ENCODE measurements around the gene TIGD2. TPM values are rescaled to one million over a fixed set of nuclear protein-coding genes. Genes with fewer than 3 reads are reported as not detected.

The TIGD2 gene
- total RNA-seq, 4 donors from 2014 or later: 1.1 to 7.5 (median 6.6) TPM

GRCh38 chr4:89117115-89117514 lies 5.8 kb downstream of the TIGD2 start:
- in situ Hi-C loops (cut with MboI; ENCODE audit: low pct_ligation_motif_present in 1 of 4, low pct_unique_long_range_greater_than_20kb in 1 of 4, low sequenced_read_pairs in 3 of 4): no loop called here
- Histone ChIP-seq H3K4me1 (peaks cover 4 to 8% (median 6%) of the 10 kb centered on the region in 4 donors), H3K36me3 (no peaks in the 10 kb centered on the region), H3K27ac (no peak overlapping the region), H3K27me3 (no peaks in the 10 kb centered on the region), H3K9me3 (no peaks in the 10 kb centered on the region), H3K4me3 (no peak overlapping the region)
- TF ChIP-seq CTCF (IDR thresholded peaks at IDR 0.05) (no peak), POLR2A (IDR thresholded peaks at IDR 0.05) (no peak), EP300 (IDR thresholded peaks at IDR 0.05; ENCODE audit: low read depth) (no peak), POLR2AphosphoS5 (IDR thresholded peaks at IDR 0.05) (no peak)
- no peak for DNase-seq
- 96 to 97% methylated on average over 3 of the region's 3 CpGs for WGBS, 2 donors (ENCODE audit: low coverage in 1 of 2)
- intact Hi-C loops (cut with DNase I; ENCODE audit: low total_unique reads): no loop called here

- 45 to 75% methylated on average over 1 of the region's 1 CpG for WGBS, 2 donors (ENCODE audit: low coverage in 1 of 2)
- H3K36me3 ChIP-seq: no peaks in the 10 kb centered on the region
- H3K4me3 ChIP-seq: no peak overlapping the region
- no peaks in the 10 kb centered on the region for H3K27me3 ChIP-seq
- TF ChIP-seq CTCF (IDR thresholded peaks at IDR 0.05) (no peak), EP300 (IDR thresholded peaks at IDR 0.05; ENCODE audit: low read depth) (no peak), POLR2A (IDR thresholded peaks at IDR 0.05) (no peak)
- no peak overlapping the region for H3K27ac ChIP-seq
- H3K4me1 ChIP-seq: peaks cover 0 to 8% (median 3%) of the 10 kb centered on the region in 4 donors
- no peak for DNase-seq
- in situ Hi-C loops (cut with MboI; ENCODE audit: low pct_ligation_motif_present in 1 of 4, low pct_unique_long_range_greater_than_20kb in 1 of 4, low sequenced_read_pairs in 3 of 4) (no loop called here), intact Hi-C loops (cut with DNase I; ENCODE audit: low total_unique reads) (no loop called here)
- H3K9me3 ChIP-seq: no peaks in the 10 kb centered on the region
These were observed 7.8 kb downstream of the TIGD2 start for GRCh38 chr4:89119166-89119565.

GRCh38 chr4:89119836-89120235 lies 8.5 kb downstream of the TIGD2 start:
- Histone ChIP-seq H3K4me1 (peaks cover 0 to 8% (median 3%) of the 10 kb centered on the region in 4 donors), H3K27me3 (no peaks in the 10 kb centered on the region), H3K4me3 (no peak overlapping the region), H3K36me3 (no peaks in the 10 kb centered on the region), H3K9me3 (no peaks in the 10 kb centered on the region), H3K27ac (no peak overlapping the region)
- no peak for DNase-seq
- in situ Hi-C loops (cut with MboI; ENCODE audit: low pct_ligation_motif_present in 1 of 4, low pct_unique_long_range_greater_than_20kb in 1 of 4, low sequenced_read_pairs in 3 of 4) (no loop called here), intact Hi-C loops (cut with DNase I; ENCODE audit: low total_unique reads) (no loop called here)
- no peak for TF ChIP-seq POLR2AphosphoS5 (IDR thresholded peaks at IDR 0.05)
- WGBS, 2 donors (ENCODE audit: low coverage in 1 of 2): 96 to 100% methylated on average over 2 to 3 of the region's 3 CpGs

- TF ChIP-seq POLR2A (IDR thresholded peaks at IDR 0.05) (no peak), EP300 (IDR thresholded peaks at IDR 0.05; ENCODE audit: low read depth) (no peak), POLR2AphosphoS5 (IDR thresholded peaks at IDR 0.05) (no peak), CTCF (IDR thresholded peaks at IDR 0.05) (no peak)
- no peak overlapping the region for H3K27ac ChIP-seq
- WGBS, 2 donors (ENCODE audit: low coverage in 1 of 2): 81 to 88% methylated on average over 3 of the region's 3 CpGs
These were observed 10.2 kb downstream of the TIGD2 start for GRCh38 chr4:89121387-89122068.

GRCh38 chr4:89123451-89123851 lies 12.1 kb downstream of the TIGD2 start:
- WGBS, 2 donors (ENCODE audit: low coverage in 1 of 2): 49 to 59% methylated on average over 5 of the region's 5 CpGs
- intact Hi-C loops (cut with DNase I; ENCODE audit: low total_unique reads): no loop called here
- Histone ChIP-seq H3K27me3 (no peaks in the 10 kb centered on the region), H3K9me3 (no peaks in the 10 kb centered on the region), H3K4me1 (peaks cover 0 to 15% (median 5%) of the 10 kb centered on the region in 4 donors), H3K27ac (peak overlapping the region in 3 of 4 donors; percentile 47 to 55 (median 55)), H3K4me3 (no peak overlapping the region), H3K36me3 (no peaks in the 10 kb centered on the region)
- no peak for DNase-seq
- TF ChIP-seq EP300 (IDR thresholded peaks at IDR 0.05; ENCODE audit: low read depth) (no peak), CTCF (IDR thresholded peaks at IDR 0.05) (no peak)
- in situ Hi-C loops (cut with MboI; ENCODE audit: low pct_ligation_motif_present in 1 of 4, low pct_unique_long_range_greater_than_20kb in 1 of 4, low sequenced_read_pairs in 3 of 4): no loop called here

More at GRCh38 chr4:89121387-89122068, 10.2 kb downstream of the TIGD2 start:
- Histone ChIP-seq H3K27me3 (no peaks in the 10 kb centered on the region), H3K9me3 (no peaks in the 10 kb centered on the region), H3K36me3 (no peaks in the 10 kb centered on the region), H3K4me3 (no peak overlapping the region), H3K4me1 (peaks cover 0 to 15% (median 5%) of the 10 kb centered on the region in 4 donors)
- intact Hi-C loops (cut with DNase I; ENCODE audit: low total_unique reads) (no loop called here), in situ Hi-C loops (cut with MboI; ENCODE audit: low pct_ligation_motif_present in 1 of 4, low pct_unique_long_range_greater_than_20kb in 1 of 4, low sequenced_read_pairs in 3 of 4) (no loop called here)
- DNase-seq: no peak

Data from transverse colon (tissue), 4 donors.